HepG2 (cell line): Measurements from ENCODE around the gene OARD1. TPM values are rescaled to one million over a fixed set of nuclear protein-coding genes. Genes with fewer than 3 reads are reported as not detected.

Experiments used
- AKAP8 ChIP-seq: sonication (generic); formaldehyde crosslinking; IDR thresholded peaks from 2 replicates; pipeline ENCODE4 v1.5.1; 2020; ENCODE audit warnings: mild to moderate bottlenecking, missing genetic modification reagents
- ARNT2 ChIP-seq: sonication (generic); formaldehyde crosslinking; IDR thresholded peaks from 2 replicates; pipeline ENCODE4 v1.8.0; 2022; ENCODE audit warnings: mild to moderate bottlenecking, low read depth, missing genetic modification reagents, moderate library complexity
- BORCS8-MEF2B ChIP-seq: sonication (generic); formaldehyde crosslinking; IDR thresholded peaks from 2 replicates; pipeline ENCODE4 v1.8.0; 2022; ENCODE audit warnings: mild to moderate bottlenecking, missing genetic modification reagents
- DNMT1 ChIP-seq: sonication (generic); formaldehyde crosslinking; IDR thresholded peaks from 2 replicates; pipeline ENCODE4 v1.5.1; 2020; ENCODE audit warnings: mild to moderate bottlenecking, missing genetic modification reagents
- EEA1 ChIP-seq: sonication (generic); formaldehyde crosslinking; IDR thresholded peaks from 2 replicates; pipeline ENCODE4 v1.5.1; 2020; ENCODE audit warnings: mild to moderate bottlenecking, missing genetic modification reagents, borderline replicate concordance
- GATAD2A ChIP-seq: IDR thresholded peaks from 2 replicates; pipeline ENCODE4 v1.6.1; 2016
- KAT2B ChIP-seq: fragments of 150-350 bp; IDR thresholded peaks from 2 replicates; pipeline ENCODE4 v1.6.1; 2014; ENCODE audit warnings: low read depth, low read length, borderline replicate concordance
- MEF2D ChIP-seq: sonication (generic); formaldehyde crosslinking; IDR thresholded peaks from 2 replicates; pipeline ENCODE4 v1.5.1; 2020; ENCODE audit warnings: mild to moderate bottlenecking, missing genetic modification reagents
- NFKB2 ChIP-seq: sonication (generic); formaldehyde crosslinking; IDR thresholded peaks from 2 replicates; pipeline ENCODE4 v1.4.0; 2020; ENCODE audit warnings: missing genetic modification reagents, borderline replicate concordance
- RBFOX2 ChIP-seq: fragments of 200-400 bp; formaldehyde crosslinking; IDR thresholded peaks from 2 replicates; pipeline ENCODE4 v1.6.1; 2017; ENCODE audit warnings: low read depth, mild to moderate bottlenecking, low read length
- SALL1 ChIP-seq: sonication (generic); formaldehyde crosslinking; IDR thresholded peaks from 2 replicates; pipeline ENCODE4 v1.8.0; 2022; ENCODE audit warnings: mild to moderate bottlenecking, missing genetic modification reagents
- SRF ChIP-seq: IDR thresholded peaks from 2 replicates; pipeline ENCODE4 v1.6.1; 2011; ENCODE audit warnings: mild to moderate bottlenecking, low read depth, low read length, moderate library complexity
- SRSF1 ChIP-seq: fragments of 200-400 bp; formaldehyde crosslinking; optimal IDR thresholded peaks from 2 replicates; pipeline ENCODE3; 2017; ENCODE audit warnings: mild to moderate bottlenecking, low read depth, low read length, moderate library complexity
- TAF15 ChIP-seq: fragments of 200-400 bp; formaldehyde crosslinking; IDR thresholded peaks from one replicate; pipeline ENCODE4 v1.6.1; 2018; ENCODE audit warnings: mild to moderate bottlenecking, low read depth, low read length; ENCODE audit not compliant: poor library complexity, severe bottlenecking
- TMF1 ChIP-seq: sonication (generic); formaldehyde crosslinking; IDR thresholded peaks from 2 replicates; pipeline ENCODE4 v1.8.1; 2022; ENCODE audit warnings: low read depth, missing genetic modification reagents
- U2AF1 ChIP-seq: fragments of 200-400 bp; formaldehyde crosslinking; optimal IDR thresholded peaks from 2 replicates; pipeline ENCODE3; 2017; ENCODE audit warnings: mild to moderate bottlenecking, low read depth, low read length
- ZBTB3 ChIP-seq: sonication (generic); formaldehyde crosslinking; IDR thresholded peaks from 2 replicates; pipeline ENCODE4 v1.4.0; 2020; ENCODE audit warnings: low read depth, mild to moderate bottlenecking, moderate library complexity, missing genetic modification reagents, borderline replicate concordance
- ZBTB34 ChIP-seq: sonication (generic); formaldehyde crosslinking; IDR thresholded peaks from 2 replicates; pipeline ENCODE4 v1.8.0; 2022; ENCODE audit warnings: mild to moderate bottlenecking, missing genetic modification reagents
- ZNF205 ChIP-seq: IDR thresholded peaks from 2 replicates; pipeline ENCODE4 v1.6.1; 2018; ENCODE audit warnings: missing biosample characterization, missing genetic modification reagents
- ZNF678 ChIP-seq: sonication (generic); formaldehyde crosslinking; IDR thresholded peaks from 2 replicates; pipeline ENCODE4 v1.4.0; 2020; ENCODE audit warnings: mild to moderate bottlenecking, missing genetic modification reagents
- ZNF773 ChIP-seq: sonication (generic); formaldehyde crosslinking; IDR thresholded peaks from 2 replicates; pipeline ENCODE4 v1.4.0; 2020; ENCODE audit warnings: missing genetic modification reagents, borderline replicate concordance
- ZNF780A ChIP-seq: sonication (generic); formaldehyde crosslinking; IDR thresholded peaks from 2 replicates; pipeline ENCODE4 v1.8.0; 2022; ENCODE audit warnings: mild to moderate bottlenecking, missing genetic modification reagents, moderate library complexity
- ZZZ3 ChIP-seq: sonication (generic); formaldehyde crosslinking; IDR thresholded peaks from 2 replicates; pipeline ENCODE4 v1.4.0; 2020; ENCODE audit warnings: missing genetic modification reagents, mild to moderate bottlenecking, borderline replicate concordance
- polyA plus RNA-seq, 8 experiments: library from polyadenylated mRNA; depleted of rRNA in 3 of 8; stranded (reverse) in 7 of 8; unstranded in 1 of 8; fragments of >200 nt; fragmentation: Illumina TruSeq in 4 of 8; extraction: Trizol in 4 of 8; gene quantifications; 2 replicates each; pipeline versions ENCODE4 v1.2.1 to v1.2.3, GENCODE V29; 2011 to 2016; ENCODE audit warnings: low read depth in 4 of 8, missing spikeins in 1 of 8, mixed read lengths in 1 of 8; ENCODE audit not compliant: insufficient read depth in 1 of 8
- total RNA-seq, 5 experiments: library from RNA; depleted of rRNA; stranded (reverse); fragments of >200 nt; fragmentation: Illumina TruSeq; extraction: Trizol; gene quantifications; 2 replicates each; pipeline ENCODE4 v1.2.3, GENCODE V29; 2016; ENCODE audit warnings: low read depth in 1 of 5
- TF ChIP-seq, protein P1 (sequence below): sonication (generic); formaldehyde crosslinking; IDR thresholded peaks from 2 replicates; pipeline ENCODE4 v1.8.0; 2022; ENCODE audit warnings: low read depth, missing genetic modification reagents
- TF ChIP-seq, protein P2 (sequence below): sonication (generic); formaldehyde crosslinking; IDR thresholded peaks from 2 replicates; pipeline ENCODE4 v1.5.0; 2020; ENCODE audit warnings: mild to moderate bottlenecking, missing genetic modification reagents, borderline replicate concordance

The OARD1 gene
- total and polyA plus RNA-seq, 2 of the 13 experiments (the other 11 are each of a cell fraction or from before 2014, with no cell fraction given), result 18.4 to 49.0 TPM

GRCh38 chr6:41071923-41072835 is at the start of gene OARD1 (continued):
- TF ChIP-seq ZBTB34 (CRISPR knock-in tag), result no peak
- peak; percentile 60 for TF ChIP-seq TAF15
- TF ChIP-seq ZNF205 (CRISPR knock-in tag), result no peak
- TF ChIP-seq DNMT1 (CRISPR knock-in tag), result 0 out of 2 replicates have a peak, but pooled peaks have one; percentile 72
- no peak for TF ChIP-seq KAT2B
- peak; percentile 85; the same call in 1 of the 2 replicates for TF ChIP-seq ZBTB3
- TF ChIP-seq ZNF678 (CRISPR knock-in tag), result peak; percentile 78; the same call in 1 of the 2 replicates
- TF ChIP-seq TMF1 (CRISPR knock-in tag), result no peak
- TF ChIP-seq U2AF1, result peak; percentile 98
- TF ChIP-seq SALL1, result peak; percentile 59
- TF ChIP-seq, protein P1, sequence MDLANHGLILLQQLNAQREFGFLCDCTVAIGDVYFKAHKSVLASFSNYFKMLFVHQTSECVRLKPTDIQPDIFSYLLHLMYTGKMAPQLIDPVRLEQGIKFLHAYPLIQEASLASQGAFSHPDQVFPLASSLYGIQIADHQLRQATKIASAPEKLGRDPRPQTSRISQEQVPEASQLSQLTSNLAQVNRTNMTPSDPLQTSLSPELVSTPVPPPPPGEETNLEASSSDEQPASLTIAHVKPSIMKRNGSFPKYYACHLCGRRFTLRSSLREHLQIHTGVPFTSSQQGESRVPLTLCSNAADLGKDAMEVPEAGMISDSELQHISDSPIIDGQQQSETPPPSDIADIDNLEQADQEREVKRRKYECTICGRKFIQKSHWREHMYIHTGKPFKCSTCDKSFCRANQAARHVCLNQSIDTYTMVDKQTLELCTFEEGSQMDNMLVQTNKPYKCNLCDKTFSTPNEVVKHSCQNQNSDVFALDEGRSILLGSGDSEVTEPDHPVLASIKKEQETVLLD (CRISPR knock-in tag), result peak; percentile 99
- TF ChIP-seq ARNT2, result no peak; the same call in 1 of the 2 replicates
- no peak; the same call in 1 of the 2 replicates for TF ChIP-seq BORCS8-MEF2B (CRISPR knock-in tag)
- TF ChIP-seq MEF2D (CRISPR knock-in tag), result peak; percentile 96
- TF ChIP-seq NFKB2 (CRISPR knock-in tag), result peak; percentile 81; the same call in 1 of the 2 replicates
- TF ChIP-seq GATAD2A (CRISPR knock-in tag), result peak; percentile 31; the same call in 1 of the 2 replicates
- 0 out of 2 replicates have a peak, but pooled peaks have one; percentile 40 for TF ChIP-seq SRF
- TF ChIP-seq, protein P2, sequence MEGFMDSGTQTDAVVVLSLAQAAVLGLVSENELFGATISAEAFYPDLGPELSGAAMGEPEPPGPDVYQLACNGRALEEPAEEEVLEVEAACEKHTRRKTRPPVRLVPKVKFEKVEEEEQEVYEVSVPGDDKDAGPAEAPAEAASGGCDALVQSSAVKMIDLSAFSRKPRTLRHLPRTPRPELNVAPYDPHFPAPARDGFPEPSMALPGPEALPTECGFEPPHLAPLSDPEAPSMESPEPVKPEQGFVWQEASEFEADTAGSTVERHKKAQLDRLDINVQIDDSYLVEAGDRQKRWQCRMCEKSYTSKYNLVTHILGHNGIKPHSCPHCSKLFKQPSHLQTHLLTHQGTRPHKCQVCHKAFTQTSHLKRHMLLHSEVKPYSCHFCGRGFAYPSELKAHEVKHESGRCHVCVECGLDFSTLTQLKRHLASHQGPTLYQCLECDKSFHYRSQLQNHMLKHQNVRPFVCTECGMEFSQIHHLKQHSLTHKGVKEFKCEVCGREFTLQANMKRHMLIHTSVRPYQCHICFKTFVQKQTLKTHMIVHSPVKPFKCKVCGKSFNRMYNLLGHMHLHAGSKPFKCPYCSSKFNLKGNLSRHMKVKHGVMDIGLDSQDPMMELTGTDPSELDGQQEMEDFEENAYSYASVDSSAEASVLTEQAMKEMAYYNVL (CRISPR knock-in tag), result 0 out of 2 replicates have a peak, but pooled peaks have one; percentile 70
- no peak; the same call in 1 of the 2 replicates for TF ChIP-seq ZNF773 (CRISPR knock-in tag)
- TF ChIP-seq RBFOX2, result peak; percentile 72
- no peak for TF ChIP-seq SRSF1
- peak; percentile 24; the same call in 1 of the 2 replicates for TF ChIP-seq ZZZ3 (CRISPR knock-in tag)
- peak; percentile 96; the same call in 1 of the 2 replicates for TF ChIP-seq EEA1 (CRISPR knock-in tag)
- TF ChIP-seq ZNF780A, result no peak
- TF ChIP-seq AKAP8 (CRISPR knock-in tag), result 0 out of 2 replicates have a peak, but pooled peaks have one; percentile 55
